Astrocyte (in vitro differentiated cells and primary cell): ENCODE measurements around the gene KRTCAP2.

Experiments
- EZH2 ChIP-seq: IDR thresholded peaks from 2 replicates; pipeline ENCODE4 v1.6.1; 2012; ENCODE audit warnings: mild to moderate bottlenecking, low read length, inconsistent platforms; ENCODE audit not compliant: insufficient read depth
- TF ChIP-seq, protein P1 (sequence below): IDR thresholded peaks from 2 replicates; pipeline ENCODE4 v1.5.1; 2011; ENCODE audit warnings: low read depth, mild to moderate bottlenecking, inconsistent platforms, low read length, moderate library complexity; ENCODE audit not compliant: insufficient read depth

DNA sequence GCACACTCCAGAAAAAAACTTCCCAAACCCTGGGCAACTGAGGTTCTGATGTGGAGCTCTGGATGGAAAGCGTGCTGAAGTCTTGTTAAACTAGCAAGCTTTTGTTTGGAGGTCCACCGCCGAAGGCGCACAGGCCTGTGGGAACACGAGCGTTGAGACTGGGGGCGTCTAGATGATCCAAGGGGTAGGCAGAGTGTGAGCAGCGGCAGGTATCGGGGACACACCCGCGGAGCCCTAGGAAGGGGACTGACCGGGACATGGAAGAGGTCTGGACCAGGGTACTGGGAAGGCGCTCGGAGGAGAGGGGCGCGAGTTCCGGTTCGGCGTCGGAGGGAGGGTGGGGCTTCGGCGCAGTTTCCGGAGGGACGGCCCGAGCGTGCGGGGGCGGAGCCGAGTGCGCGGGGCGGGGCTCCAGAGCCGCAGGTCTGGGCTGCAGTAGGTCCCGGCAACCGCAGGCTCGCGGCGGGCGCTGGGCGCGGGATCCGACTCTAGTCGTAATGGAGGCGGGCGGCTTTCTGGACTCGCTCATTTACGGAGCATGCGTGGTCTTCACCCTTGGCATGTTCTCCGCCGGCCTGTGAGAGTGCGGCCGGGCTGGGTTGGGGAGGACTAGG, 37.6 kb downstream of the KRTCAP2 start, which contains the start of gene SLC50A1:
- no peak for TF ChIP-seq EZH2
- TF ChIP-seq, protein P1, sequence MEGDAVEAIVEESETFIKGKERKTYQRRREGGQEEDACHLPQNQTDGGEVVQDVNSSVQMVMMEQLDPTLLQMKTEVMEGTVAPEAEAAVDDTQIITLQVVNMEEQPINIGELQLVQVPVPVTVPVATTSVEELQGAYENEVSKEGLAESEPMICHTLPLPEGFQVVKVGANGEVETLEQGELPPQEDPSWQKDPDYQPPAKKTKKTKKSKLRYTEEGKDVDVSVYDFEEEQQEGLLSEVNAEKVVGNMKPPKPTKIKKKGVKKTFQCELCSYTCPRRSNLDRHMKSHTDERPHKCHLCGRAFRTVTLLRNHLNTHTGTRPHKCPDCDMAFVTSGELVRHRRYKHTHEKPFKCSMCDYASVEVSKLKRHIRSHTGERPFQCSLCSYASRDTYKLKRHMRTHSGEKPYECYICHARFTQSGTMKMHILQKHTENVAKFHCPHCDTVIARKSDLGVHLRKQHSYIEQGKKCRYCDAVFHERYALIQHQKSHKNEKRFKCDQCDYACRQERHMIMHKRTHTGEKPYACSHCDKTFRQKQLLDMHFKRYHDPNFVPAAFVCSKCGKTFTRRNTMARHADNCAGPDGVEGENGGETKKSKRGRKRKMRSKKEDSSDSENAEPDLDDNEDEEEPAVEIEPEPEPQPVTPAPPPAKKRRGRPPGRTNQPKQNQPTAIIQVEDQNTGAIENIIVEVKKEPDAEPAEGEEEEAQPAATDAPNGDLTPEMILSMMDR = no peak
